Activated T-cell treated with anti-CD3 and anti-CD28 coated beads, Interleukin-2, amount 50 U/mL, for 24 hours (primary cell): ENCODE results near the gene NELFB.

ENCODE experiments used
- DNase-seq: peaks from one replicate; pipeline ENCODE4 v3.0.0-alpha.2; 2020
- H3K27ac Mint-ChIP-seq: 2 replicates; pipeline ENCODE4 v1.8.0; 2020; ENCODE audit warnings: mild to moderate bottlenecking, mixed read lengths
- H3K27me3 Mint-ChIP-seq: 2 replicates; pipeline ENCODE4 v1.8.0; 2020; ENCODE audit warnings: mixed read lengths
- H3K36me3 Mint-ChIP-seq: 2 replicates; pipeline ENCODE4 v1.8.0; 2020; ENCODE audit warnings: low read depth, mixed read lengths
- H3K4me1 Mint-ChIP-seq: 2 replicates; pipeline ENCODE4 v1.8.0; 2020; ENCODE audit warnings: low read depth, mixed read lengths
- H3K4me3 Mint-ChIP-seq: 2 replicates; pipeline ENCODE4 v1.8.0; 2020; ENCODE audit warnings: mild to moderate bottlenecking, moderate library complexity, mixed read lengths
- H3K9me3 Mint-ChIP-seq: 2 replicates; pipeline ENCODE4 v1.8.0; 2020; ENCODE audit warnings: mixed read lengths

Gene NELFB

GRCh38 chr9:137309368-137310188, 54.5 kb downstream of the NELFB start:
- DNase-seq: no peak
- H3K9me3 Mint-ChIP-seq: no peaks in the 10 kb centered on the region
- H3K4me3 Mint-ChIP-seq: no peak overlapping the region
- H3K4me1 Mint-ChIP-seq: peaks cover 15% of the 10 kb centered on the region
- H3K36me3 Mint-ChIP-seq: no peaks in the 10 kb centered on the region
- H3K27me3 Mint-ChIP-seq: no peaks in the 10 kb centered on the region
- H3K27ac Mint-ChIP-seq: no peak overlapping the region

GRCh38 chr9:137310189-137311052, 55.3 kb downstream of the NELFB start:
- Mint-ChIP-seq H3K4me3 (no peak overlapping the region), H3K9me3 (no peaks in the 10 kb centered on the region), H3K27ac (no peak overlapping the region), H3K27me3 (no peaks in the 10 kb centered on the region), H3K4me1 (peaks cover 13% of the 10 kb centered on the region), H3K36me3 (no peaks in the 10 kb centered on the region)
- no peak for DNase-seq

- DNase-seq: no peak
- Mint-ChIP-seq H3K36me3 (no peaks in the 10 kb centered on the region), H3K4me1 (peaks cover 9% of the 10 kb centered on the region), H3K27ac (no peak overlapping the region), H3K4me3 (no peak overlapping the region), H3K27me3 (no peaks in the 10 kb centered on the region), H3K9me3 (no peaks in the 10 kb centered on the region)
These were observed 56.3 kb downstream of the NELFB start for GRCh38 chr9:137311171-137311985.

DNA sequence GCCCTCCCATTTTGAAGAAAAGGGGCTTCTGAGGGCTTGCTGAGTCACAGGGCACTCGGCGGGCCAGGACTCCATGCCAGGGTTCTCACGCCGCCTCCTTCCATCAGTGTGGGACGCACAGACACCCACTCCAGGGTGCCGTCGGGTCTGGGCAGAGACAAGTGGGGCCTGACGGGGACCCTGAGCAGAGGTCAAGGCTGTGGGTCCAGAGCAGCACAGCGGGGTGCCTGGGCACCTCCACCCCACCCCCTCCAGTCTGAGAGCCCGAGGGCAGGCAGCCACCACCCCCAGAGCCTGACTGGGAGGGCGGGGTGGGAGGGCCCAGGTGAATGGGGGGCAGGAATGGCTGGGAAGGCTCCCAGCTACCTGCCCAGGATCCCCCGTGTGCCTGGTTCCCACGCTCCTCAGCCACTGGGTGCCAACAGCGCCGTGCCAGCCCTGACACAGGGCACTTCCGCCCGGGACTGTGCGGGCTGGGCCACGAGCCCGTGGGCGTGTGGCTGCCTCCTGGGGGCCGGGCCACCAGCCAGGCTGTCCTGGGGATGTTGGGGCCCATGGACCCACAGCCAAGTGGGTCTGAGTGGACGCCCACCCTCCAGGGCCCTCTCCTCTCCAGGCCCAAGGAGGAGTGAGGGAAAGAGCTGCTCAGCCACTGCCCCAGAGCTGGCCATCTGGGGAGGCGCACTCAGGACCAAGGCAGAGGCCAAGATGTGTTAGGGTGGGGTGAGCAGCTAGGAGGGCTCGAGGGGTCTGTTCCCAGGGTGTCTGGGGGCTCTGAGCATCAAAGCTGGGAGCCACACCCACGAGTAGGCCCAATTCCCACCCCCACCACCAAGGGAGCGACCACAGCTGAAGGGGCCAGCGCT, 57.1 kb downstream of the NELFB start:
- Mint-ChIP-seq H3K4me3 (no peak overlapping the region), H3K27me3 (peaks cover 3% of the 10 kb centered on the region), H3K4me1 (peaks cover 6% of the 10 kb centered on the region), H3K27ac (no peak overlapping the region), H3K36me3 (no peaks in the 10 kb centered on the region), H3K9me3 (no peaks in the 10 kb centered on the region)
- no peak for DNase-seq

DNA sequence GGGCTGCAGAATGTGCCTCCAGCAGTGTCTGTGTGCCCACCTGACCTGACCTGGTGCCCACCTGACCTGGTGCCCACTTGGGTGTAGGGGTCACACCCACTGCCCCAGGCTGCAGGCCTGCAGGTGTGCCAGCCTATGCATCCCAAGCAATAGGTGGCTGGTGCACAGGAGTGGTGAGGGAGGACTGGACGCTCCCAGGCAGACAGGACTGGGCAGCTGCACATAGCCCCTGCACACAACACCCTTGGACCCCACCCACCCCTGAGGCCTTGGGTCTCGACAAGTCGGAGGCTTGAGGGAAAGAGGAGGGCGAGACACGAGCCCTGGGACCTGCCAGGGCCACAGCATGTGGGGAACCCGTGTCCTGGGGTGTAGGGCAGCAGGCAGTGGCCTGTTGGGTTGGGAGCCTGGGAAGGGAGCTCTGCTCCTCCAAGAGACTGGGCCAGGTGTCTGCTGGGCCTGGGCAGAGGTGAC, 57.8 kb downstream of the NELFB start:
- H3K9me3 Mint-ChIP-seq: no peaks in the 10 kb centered on the region
- H3K36me3 Mint-ChIP-seq: no peaks in the 10 kb centered on the region
- H3K27me3 Mint-ChIP-seq: peaks cover 3% of the 10 kb centered on the region
- no peak overlapping the region for H3K4me3 Mint-ChIP-seq
- DNase-seq: no peak
- no peak overlapping the region for H3K27ac Mint-ChIP-seq
- peaks cover 1% of the 10 kb centered on the region for H3K4me1 Mint-ChIP-seq

GRCh38 chr9:137313326-137313936, 58.3 kb downstream of the NELFB start:
- peaks cover 1% of the 10 kb centered on the region for H3K4me1 Mint-ChIP-seq
- peaks cover 3% of the 10 kb centered on the region for H3K27me3 Mint-ChIP-seq
- no peaks in the 10 kb centered on the region for H3K36me3 Mint-ChIP-seq
- no peak for DNase-seq
- no peak overlapping the region for H3K27ac Mint-ChIP-seq
- H3K4me3 Mint-ChIP-seq: no peak overlapping the region
- no peaks in the 10 kb centered on the region for H3K9me3 Mint-ChIP-seq

GRCh38 chr9:137313956-137314560, 58.9 kb downstream of the NELFB start:
- H3K4me3 Mint-ChIP-seq: no peak overlapping the region
- H3K9me3 Mint-ChIP-seq: no peaks in the 10 kb centered on the region
- DNase-seq: no peak

DNA sequence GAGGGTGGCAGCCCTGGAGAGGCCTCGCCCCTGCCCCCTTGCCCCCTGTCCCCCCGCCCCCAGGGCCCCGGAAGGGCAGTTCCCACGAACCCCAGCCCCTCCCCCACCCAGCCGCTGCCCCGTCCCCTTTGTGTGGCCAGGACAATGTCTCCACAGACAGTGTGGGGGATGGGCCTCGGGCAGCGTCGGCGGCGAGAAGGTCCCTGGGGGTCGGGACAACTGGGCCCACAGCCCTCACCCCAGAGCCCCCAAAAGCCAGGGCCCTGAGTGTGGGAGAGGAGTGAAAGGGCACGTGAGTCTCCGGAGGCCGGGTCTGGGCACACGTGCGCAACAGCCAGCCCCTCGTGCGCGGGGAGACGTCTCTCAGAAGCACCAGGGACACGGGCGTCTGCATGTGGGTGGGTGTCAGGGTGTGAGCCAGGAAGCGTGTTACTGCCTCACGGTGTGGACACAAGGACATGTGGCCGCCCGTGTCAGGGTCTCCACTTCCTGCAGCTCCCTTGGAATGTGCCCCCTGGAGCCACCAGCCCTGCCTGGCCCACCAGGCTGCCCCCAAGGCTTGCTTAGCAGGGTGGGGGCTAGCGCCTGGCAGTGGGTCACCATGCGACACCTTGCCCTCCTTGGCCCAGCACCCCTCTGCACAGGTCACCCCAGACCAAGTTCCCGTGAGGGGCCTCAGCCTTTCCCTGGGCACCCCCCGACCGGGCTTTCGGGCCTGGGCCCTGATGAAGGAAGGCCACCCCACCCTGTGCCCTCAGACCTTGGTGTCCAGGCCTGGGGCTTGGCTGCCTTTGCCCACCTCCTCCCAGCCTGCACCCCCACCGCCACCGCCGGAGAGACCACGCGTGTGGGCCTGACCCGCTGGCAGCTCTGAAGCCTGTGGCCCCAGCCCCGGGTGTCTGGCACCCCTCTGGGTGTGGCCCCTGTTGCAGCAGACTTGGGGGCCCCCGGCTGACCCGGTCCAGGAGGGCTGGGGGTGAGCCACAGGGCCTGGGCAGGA, 59.7 kb downstream of the NELFB start:
- Mint-ChIP-seq H3K36me3 (no peaks in the 10 kb centered on the region), H3K4me1 (peaks cover 4% of the 10 kb centered on the region), H3K4me3 (no peak overlapping the region), H3K9me3 (no peaks in the 10 kb centered on the region), H3K27me3 (peaks cover 3% of the 10 kb centered on the region), H3K27ac (no peak overlapping the region)
- no peak for DNase-seq

More at GRCh38 chr9:137313956-137314560, 58.9 kb downstream of the NELFB start:
- H3K4me1 Mint-ChIP-seq: peaks cover 1% of the 10 kb centered on the region
- H3K27me3 Mint-ChIP-seq: peaks cover 3% of the 10 kb centered on the region
- H3K27ac Mint-ChIP-seq: no peak overlapping the region
- no peaks in the 10 kb centered on the region for H3K36me3 Mint-ChIP-seq

GRCh38 chr9:137315581-137316011, 60.5 kb downstream of the NELFB start:
- no peak for DNase-seq
- Mint-ChIP-seq H3K27ac (no peak overlapping the region), H3K9me3 (no peaks in the 10 kb centered on the region), H3K4me1 (peaks cover 8% of the 10 kb centered on the region), H3K36me3 (no peaks in the 10 kb centered on the region), H3K4me3 (no peak overlapping the region), H3K27me3 (peaks cover 3% of the 10 kb centered on the region)

DNA sequence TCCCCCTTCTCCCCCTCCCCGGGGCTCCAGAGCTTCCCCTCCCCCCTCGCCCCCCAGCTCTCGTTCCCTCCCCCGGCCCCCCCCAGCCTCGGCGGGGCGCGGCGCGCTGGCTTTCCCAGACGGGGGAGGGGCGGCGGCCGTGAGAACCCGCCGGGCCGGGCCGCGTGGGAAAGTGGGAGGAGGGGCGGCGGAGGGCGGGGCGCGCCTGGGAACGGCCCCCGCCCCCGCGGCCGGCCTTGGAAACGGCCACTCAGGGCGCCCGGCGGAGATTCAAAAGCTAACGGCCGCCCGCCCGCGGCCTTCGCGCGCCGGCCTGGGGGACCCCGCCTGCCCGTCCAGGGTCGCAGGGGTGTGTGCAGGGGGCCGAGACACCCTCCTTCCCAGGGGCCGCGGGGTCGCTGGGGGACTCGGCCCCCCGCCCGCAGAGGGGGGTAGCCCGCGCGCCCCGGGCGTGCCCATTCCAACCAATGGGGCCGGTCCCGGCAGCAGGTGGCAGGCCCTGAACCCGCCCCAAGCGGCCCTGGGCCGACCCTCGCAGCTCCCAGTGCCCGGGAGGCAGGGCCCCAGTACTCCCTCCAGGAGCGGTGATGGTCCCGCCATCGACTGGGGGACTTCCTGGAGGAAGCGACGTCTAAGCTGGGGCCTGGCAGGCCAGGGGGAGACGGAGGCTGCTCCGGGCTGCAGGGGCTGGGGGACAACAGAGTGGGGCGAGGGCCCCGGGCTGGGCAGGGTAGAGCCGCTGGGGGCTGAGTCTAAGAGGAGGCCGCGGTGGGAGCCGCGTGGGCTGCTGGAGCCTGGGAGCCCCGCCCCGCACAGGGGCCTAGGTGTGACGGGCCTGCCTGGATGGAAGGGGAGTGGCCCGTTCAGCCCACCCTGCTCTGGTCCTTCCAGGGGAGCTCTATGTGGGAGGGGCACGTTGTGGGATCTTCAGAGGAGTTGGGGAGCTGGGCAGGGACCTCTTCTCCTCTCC, 61.2 kb downstream of the NELFB start:
- H3K9me3 Mint-ChIP-seq: no peaks in the 10 kb centered on the region
- no peak overlapping the region for H3K27ac Mint-ChIP-seq
- H3K4me3 Mint-ChIP-seq: no peak overlapping the region
- peaks cover 3% of the 10 kb centered on the region for H3K27me3 Mint-ChIP-seq
- DNase-seq: no peak
- peaks cover 9% of the 10 kb centered on the region for H3K4me1 Mint-ChIP-seq
- H3K36me3 Mint-ChIP-seq: no peaks in the 10 kb centered on the region

- Mint-ChIP-seq H3K4me1 (peaks cover 9% of the 10 kb centered on the region), H3K4me3 (no peak overlapping the region), H3K9me3 (no peaks in the 10 kb centered on the region), H3K27ac (no peak overlapping the region), H3K27me3 (peaks cover 5% of the 10 kb centered on the region), H3K36me3 (no peaks in the 10 kb centered on the region)
- no peak for DNase-seq
These were observed 62.0 kb downstream of the NELFB start for GRCh38 chr9:137317021-137317717.
